ENCODE results near the gene TESK2. TPM values are rescaled to one million over a fixed set of nuclear protein-coding genes. Genes with fewer than 3 reads are reported as not detected.

Gene TESK2
- total and polyA plus RNA-seq, 2 experiments from 2014 or later, result 1.1 to 1.5 TPM

GRCh38 chr1:45326627-45327623, 164.0 kb downstream of the TESK2 start, which contains the start of gene HPDL:
Gene HPDL, plus strand, starts transcription at chr1:45326895. Its CDS starts 254 bp downstream, at chr1:45327149.
- H3K4me2 ChIP-seq (ENCODE audit: unreplicated experiment), result peak within 1 kb of the TSS; percentile 66
- WGBS, 2 experiments (ENCODE audit: low coverage in 1 of 2, low lambda C conversion rate in 2 of 2, missing lambda C conversion rate in 2 of 2), result 8 to 12% methylated on average over 76 to 87 of the region's 96 CpGs
- DNase-seq, result peak; percentile 77

DNA sequence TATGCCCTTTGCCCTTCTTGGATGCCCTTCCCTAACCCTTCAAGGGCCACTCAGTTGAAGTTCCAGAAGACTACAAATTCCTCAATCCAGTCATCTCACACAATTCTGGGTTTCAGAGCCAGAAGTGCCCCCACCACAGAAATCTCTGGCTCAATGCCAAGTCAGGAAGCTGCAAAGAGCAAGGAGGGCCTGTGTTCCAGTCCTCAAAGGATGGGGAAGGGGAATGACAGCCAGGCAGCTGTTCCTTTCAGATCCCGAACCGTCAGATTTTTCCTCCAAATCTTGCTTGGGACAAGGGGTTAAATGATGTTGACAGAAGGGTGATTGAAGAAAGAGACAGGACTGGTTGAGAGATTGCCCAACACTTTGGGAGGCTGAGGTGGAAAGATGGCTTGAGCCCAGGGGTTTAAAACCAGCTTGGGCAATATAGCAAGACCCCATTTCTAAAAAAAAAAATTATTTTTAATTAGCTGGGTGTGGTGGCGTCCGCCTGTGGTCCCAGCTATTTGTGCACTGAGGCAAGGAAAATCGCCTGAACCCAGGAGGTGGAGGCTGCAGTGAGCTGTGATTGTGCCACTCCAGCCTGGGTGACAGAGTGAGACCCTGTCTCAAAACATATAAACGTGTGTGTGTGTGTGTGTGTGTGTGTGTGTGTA, 165.0 kb downstream of the TESK2 start:
- peak overlapping the region; percentile 76 for H2AFZ ChIP-seq
- no peaks in the 10 kb centered on the region for H3K36me3 ChIP-seq (ENCODE audit: low read depth)
- peak; percentile 9 for DNase-seq
- H3K4me2 ChIP-seq (ENCODE audit: unreplicated experiment), result peak overlapping the region; percentile 66
- no peak overlapping the region for H3K9ac ChIP-seq
- 0 out of 2 replicates have a peak, but pooled peaks cover 3% of the 10 kb centered on the region for H3K4me1 ChIP-seq (ENCODE audit: insufficient read depth)
- H3K9me2 ChIP-seq (ENCODE audit: insufficient read depth), result no peaks in the 10 kb centered on the region
- no peaks in the 10 kb centered on the region for H4K20me1 ChIP-seq (ENCODE audit: insufficient read depth)
- in situ Hi-C loops (cut with MboI), result no loop called here
- TF ChIP-seq EZH2phosphoT487 (IDR thresholded peaks at IDR 0.05; ENCODE audit: insufficient read depth, low read depth) (no peak), EZH2 (IDR thresholded peaks at IDR 0.05; ENCODE audit: insufficient read depth, poor library complexity, severe bottlenecking) (no peak)
- peak overlapping the region; percentile 64 for H3K4me3 ChIP-seq
- no peaks in the 10 kb centered on the region for H3K27me3 ChIP-seq (replicated peaks; ENCODE audit: insufficient read depth)
- H3K9me3 ChIP-seq (ENCODE audit: low read depth), result no peaks in the 10 kb centered on the region
- H3K27ac ChIP-seq, result no peak overlapping the region
- WGBS, 2 experiments (ENCODE audit: low coverage in 1 of 2, low lambda C conversion rate in 2 of 2, missing lambda C conversion rate in 2 of 2), result 40 to 41% methylated on average over 6 of the region's 6 CpGs
- H3K79me2 ChIP-seq (ENCODE audit: insufficient read depth), result no peaks in the 10 kb centered on the region
- H3F3A ChIP-seq (ENCODE audit: insufficient read depth), result no peaks in the 10 kb centered on the region

More at GRCh38 chr1:45326627-45327623, 164.0 kb downstream of the TESK2 start, which contains the start of gene HPDL:
- TF ChIP-seq EZH2 (IDR thresholded peaks at IDR 0.05; ENCODE audit: insufficient read depth, poor library complexity, severe bottlenecking) (no peak), EZH2phosphoT487 (IDR thresholded peaks at IDR 0.05; ENCODE audit: insufficient read depth, low read depth) (no peak)
- no peak within 1 kb of the TSS for H3K27ac ChIP-seq
- in situ Hi-C loops (cut with MboI), result no loop called here
- 0 out of 2 replicates have a peak, but pooled peaks cover 3% of the 10 kb centered on the region for H3K4me1 ChIP-seq (ENCODE audit: insufficient read depth)
- no peaks in the 10 kb centered on the region for H3K79me2 ChIP-seq (ENCODE audit: insufficient read depth)
- H3K9me2 ChIP-seq (ENCODE audit: insufficient read depth), result no peaks in the 10 kb centered on the region
- peak within 1 kb of the TSS; percentile 76 for H2AFZ ChIP-seq
- H3K9ac ChIP-seq, result peak within 1 kb of the TSS; percentile 66
- H3K27me3 ChIP-seq (replicated peaks; ENCODE audit: insufficient read depth), result no peaks in the 10 kb centered on the region
- no peaks in the 10 kb centered on the region for H3K36me3 ChIP-seq (ENCODE audit: low read depth)
- H3K4me3 ChIP-seq, result peak within 1 kb of the TSS; percentile 64
- no peaks in the 10 kb centered on the region for H3F3A ChIP-seq (ENCODE audit: insufficient read depth)
- no peaks in the 10 kb centered on the region for H3K9me3 ChIP-seq (ENCODE audit: low read depth)
- no peaks in the 10 kb centered on the region for H4K20me1 ChIP-seq (ENCODE audit: insufficient read depth)

DNA sequence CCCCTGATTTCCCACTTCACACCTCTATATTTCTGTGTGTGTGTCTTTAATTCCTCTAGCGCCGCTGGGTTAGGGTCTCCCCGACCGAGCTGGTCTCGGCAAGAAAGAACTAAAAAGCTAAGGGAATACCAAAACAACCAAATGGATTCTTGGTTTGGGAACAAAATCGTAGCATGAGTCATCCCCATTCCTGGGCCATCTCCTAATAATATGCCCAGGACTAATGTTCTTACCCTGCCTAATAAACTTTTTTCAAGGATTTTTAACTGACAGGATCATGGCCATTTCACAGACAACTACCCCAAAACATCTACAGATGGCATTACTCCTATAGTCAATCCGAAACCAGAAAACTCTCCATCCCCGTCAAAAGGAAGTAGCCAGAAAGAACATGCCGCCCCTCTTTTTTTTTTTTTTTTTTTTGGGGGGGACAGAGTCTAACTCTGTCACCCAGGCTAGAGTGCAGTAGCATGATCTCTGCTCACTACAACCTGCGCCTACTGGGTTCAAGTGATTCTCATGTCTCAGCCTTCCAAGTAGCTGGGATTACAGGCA, 168.4 kb downstream of the TESK2 start:
- in situ Hi-C loops (cut with MboI), result loop anchor here (25.0 kb wide), 1 partner anchor 485 kb away; the partner anchor contains the start of gene PTCH2
- H3K27me3 ChIP-seq (replicated peaks; ENCODE audit: insufficient read depth), result no peaks in the 10 kb centered on the region
- H3K36me3 ChIP-seq (ENCODE audit: low read depth), result no peaks in the 10 kb centered on the region
- 76 to 86% methylated on average over 10 of the region's 10 CpGs for WGBS, 2 experiments (ENCODE audit: low coverage in 1 of 2, low lambda C conversion rate in 2 of 2, missing lambda C conversion rate in 2 of 2)
- no peaks in the 10 kb centered on the region for H3K9me3 ChIP-seq (ENCODE audit: low read depth)
- no peaks in the 10 kb centered on the region for H3K79me2 ChIP-seq (ENCODE audit: insufficient read depth)
- no peak overlapping the region for H2AFZ ChIP-seq
- H3K4me3 ChIP-seq, result no peak overlapping the region
- H3K4me2 ChIP-seq (ENCODE audit: unreplicated experiment), result no peak overlapping the region
- H3F3A ChIP-seq (ENCODE audit: insufficient read depth), result no peaks in the 10 kb centered on the region
- no peak overlapping the region for H3K27ac ChIP-seq
- peak; percentile 5 for DNase-seq
- H3K4me1 ChIP-seq (ENCODE audit: insufficient read depth), result no peaks in the 10 kb centered on the region
- H3K9me2 ChIP-seq (ENCODE audit: insufficient read depth), result no peaks in the 10 kb centered on the region
- no peak for TF ChIP-seq EZH2phosphoT487 (IDR thresholded peaks at IDR 0.05; ENCODE audit: insufficient read depth, low read depth)
- TF ChIP-seq EZH2 (IDR thresholded peaks at IDR 0.05; ENCODE audit: insufficient read depth, poor library complexity, severe bottlenecking), result no peak
- H4K20me1 ChIP-seq (ENCODE audit: insufficient read depth), result no peaks in the 10 kb centered on the region
- H3K9ac ChIP-seq, result no peak overlapping the region

- 81 to 92% methylated on average over 5 of the region's 5 CpGs for WGBS, 2 experiments (ENCODE audit: low coverage in 1 of 2, low lambda C conversion rate in 2 of 2, missing lambda C conversion rate in 2 of 2)
- H4K20me1 ChIP-seq (ENCODE audit: insufficient read depth), result no peaks in the 10 kb centered on the region
- H3K4me3 ChIP-seq, result no peak overlapping the region
- no peaks in the 10 kb centered on the region for H3F3A ChIP-seq (ENCODE audit: insufficient read depth)
- H3K4me2 ChIP-seq (ENCODE audit: unreplicated experiment), result no peak overlapping the region
- in situ Hi-C loops (cut with MboI), result loop anchor here (25.0 kb wide), 1 partner anchor 484 kb away; the partner anchor contains the start of gene PTCH2
- TF ChIP-seq EZH2phosphoT487 (IDR thresholded peaks at IDR 0.05; ENCODE audit: insufficient read depth, low read depth) (no peak), EZH2 (IDR thresholded peaks at IDR 0.05; ENCODE audit: insufficient read depth, poor library complexity, severe bottlenecking) (no peak)
- no peaks in the 10 kb centered on the region for H3K9me2 ChIP-seq (ENCODE audit: insufficient read depth)
- no peaks in the 10 kb centered on the region for H3K4me1 ChIP-seq (ENCODE audit: insufficient read depth)
- H3K36me3 ChIP-seq (ENCODE audit: low read depth), result no peaks in the 10 kb centered on the region
- H3K27ac ChIP-seq, result no peak overlapping the region
- H3K79me2 ChIP-seq (ENCODE audit: insufficient read depth), result no peaks in the 10 kb centered on the region
- H2AFZ ChIP-seq, result no peak overlapping the region
- H3K9ac ChIP-seq, result no peak overlapping the region
- H3K9me3 ChIP-seq (ENCODE audit: low read depth), result no peaks in the 10 kb centered on the region
- no peak for DNase-seq
- H3K27me3 ChIP-seq (replicated peaks; ENCODE audit: insufficient read depth), result no peaks in the 10 kb centered on the region
Observed at GRCh38 chr1:45321444-45321843, 169.5 kb downstream of the TESK2 start.

Data from GM23248 (cell line).